ENCODE results near the gene METTL21C.

METTL21C gene

DNA sequence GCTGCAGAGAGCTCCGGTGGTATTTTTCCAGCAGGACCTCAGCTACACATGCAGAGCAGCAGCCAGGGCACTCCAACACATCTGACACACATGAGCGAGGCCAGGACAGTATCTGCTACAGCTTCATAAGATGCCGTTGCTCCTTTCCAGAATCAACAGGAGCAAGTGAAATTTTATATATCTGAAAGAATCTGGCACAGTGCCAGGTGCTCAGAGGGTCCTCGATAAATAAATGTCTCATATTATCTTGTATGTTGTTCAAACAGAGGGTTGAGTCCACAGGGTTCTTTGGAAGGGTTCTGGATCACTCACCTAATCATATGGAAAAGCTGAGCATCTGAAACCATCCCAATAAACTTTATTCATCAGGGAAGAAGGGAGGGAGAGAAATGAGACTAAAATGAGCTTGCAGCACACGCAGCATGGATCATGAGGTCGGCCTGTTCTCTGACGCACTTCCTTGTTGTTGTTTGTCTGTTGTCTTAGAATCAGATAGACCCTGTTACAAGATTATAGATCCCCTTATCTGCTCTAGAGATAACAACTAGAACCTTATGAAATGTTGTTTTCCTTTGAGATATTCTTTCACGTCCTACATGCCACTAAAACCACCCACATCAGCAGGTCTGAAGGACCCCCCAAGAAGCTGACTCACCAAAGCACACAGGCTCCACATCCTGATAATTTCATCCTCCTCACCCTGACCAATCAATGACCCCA is 3.2 kb upstream of the METTL21C start:
- no peak for DNase-seq

- DNase-seq: no peak
These were observed 2.4 kb upstream of the METTL21C start for GRCh38 chr13:102697264-102697663.

- no peak for DNase-seq
These were observed 1.6 kb upstream of the METTL21C start for GRCh38 chr13:102696465-102696864.

DNA sequence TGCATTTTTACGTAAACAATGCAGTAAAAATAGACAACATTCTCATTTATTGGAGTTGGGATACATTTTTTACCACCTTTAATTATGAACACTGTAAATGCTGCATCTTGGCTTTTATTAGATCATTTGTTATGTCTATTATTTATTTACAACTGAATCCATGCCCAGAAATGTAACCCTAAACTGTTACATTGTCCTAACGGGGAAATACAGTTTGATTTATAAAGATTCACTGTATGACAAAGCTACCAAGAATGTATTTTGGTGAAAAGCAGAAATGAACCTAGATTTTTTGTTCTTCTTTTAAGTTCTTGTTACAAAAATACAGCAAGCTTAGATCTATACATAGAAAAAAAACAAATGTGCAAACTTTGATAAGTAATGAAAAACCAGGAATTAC is 1.1 kb downstream of the METTL21C start:
- no peak for DNase-seq

DNA sequence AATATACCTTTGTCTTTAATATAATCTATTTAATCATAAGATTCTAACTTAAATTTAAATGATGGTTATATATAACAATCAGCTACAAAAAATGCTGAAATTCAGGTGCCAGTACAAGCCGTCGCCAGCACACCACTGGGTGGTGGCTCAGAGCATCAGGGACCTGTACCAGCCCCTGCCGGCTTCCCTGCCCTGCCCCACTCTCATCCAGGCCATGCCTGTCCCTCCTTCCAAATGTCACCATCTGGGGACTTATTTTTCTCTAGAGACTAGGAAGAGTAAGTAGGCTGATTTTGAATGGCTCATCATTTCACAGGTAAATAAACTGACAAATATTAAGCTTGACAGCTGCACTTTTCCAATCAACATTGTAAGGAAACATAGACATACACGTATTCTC is 1.6 kb downstream of the METTL21C start:
- DNase-seq: no peak

DNA sequence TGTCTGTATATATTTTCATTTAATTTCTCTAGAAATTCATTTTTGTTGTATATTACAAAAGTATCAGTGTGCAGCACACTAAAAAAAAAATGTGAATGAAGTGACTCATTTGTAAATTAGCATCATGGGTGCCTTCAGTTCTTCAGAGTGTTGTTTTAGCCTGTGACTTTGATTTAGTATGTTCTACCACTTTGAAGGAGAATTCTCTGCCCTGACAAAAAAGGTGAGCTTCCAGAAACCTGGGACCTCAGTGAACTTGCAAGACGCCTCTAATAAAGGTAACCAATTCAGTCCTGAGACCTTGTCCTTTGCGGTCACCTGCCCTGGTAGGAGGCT is 2.4 kb downstream of the METTL21C start:
- no peak for DNase-seq

- no peak for DNase-seq
These were observed 4.0 kb downstream of the METTL21C start for GRCh38 chr13:102690883-102691282.

- no peak for DNase-seq
These were observed 6.4 kb downstream of the METTL21C start for GRCh38 chr13:102688306-102688973.

DNA sequence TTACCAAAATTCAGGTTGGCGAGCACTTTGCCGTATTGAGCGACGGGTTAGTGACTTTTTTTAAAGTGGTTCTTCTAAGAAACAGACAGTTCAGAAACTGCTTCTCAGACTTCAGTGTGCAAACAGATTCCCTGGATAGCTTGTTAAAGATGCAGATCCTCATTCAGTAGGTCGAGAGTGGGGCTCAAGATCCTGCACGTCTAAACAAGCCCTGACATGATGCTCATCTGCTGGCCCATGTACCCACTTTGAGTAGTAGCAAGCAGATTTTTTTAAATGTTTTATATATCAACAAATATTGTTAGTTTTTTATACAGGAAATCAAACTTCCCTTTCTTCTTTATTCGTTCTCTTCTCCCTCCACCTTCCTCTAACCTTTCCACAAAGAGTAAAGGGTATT is 7.3 kb downstream of the METTL21C start:
- no peak for DNase-seq

- DNase-seq: no peak
These were observed 8.8 kb downstream of the METTL21C start for GRCh38 chr13:102686024-102686423.

DNA sequence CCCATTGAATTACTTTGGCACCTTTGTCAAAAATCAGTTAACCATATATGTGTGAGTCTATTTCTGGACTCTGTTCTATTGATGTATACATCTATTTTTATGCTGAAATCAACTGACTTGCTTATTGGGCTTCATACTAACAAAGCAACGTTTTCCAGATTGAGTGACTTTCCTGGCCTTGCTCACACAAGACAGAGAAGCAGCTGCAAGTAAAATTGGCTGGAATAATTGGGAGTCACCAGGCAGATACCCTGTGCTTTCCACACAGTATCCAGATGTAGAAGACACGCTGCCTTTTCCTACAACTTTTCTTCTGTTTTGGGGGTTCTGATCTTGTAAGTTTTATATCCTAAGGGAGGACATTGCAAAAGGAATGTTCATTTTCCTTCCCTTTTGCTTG is 11.2 kb downstream of the METTL21C start:
- DNase-seq: no peak

DNA sequence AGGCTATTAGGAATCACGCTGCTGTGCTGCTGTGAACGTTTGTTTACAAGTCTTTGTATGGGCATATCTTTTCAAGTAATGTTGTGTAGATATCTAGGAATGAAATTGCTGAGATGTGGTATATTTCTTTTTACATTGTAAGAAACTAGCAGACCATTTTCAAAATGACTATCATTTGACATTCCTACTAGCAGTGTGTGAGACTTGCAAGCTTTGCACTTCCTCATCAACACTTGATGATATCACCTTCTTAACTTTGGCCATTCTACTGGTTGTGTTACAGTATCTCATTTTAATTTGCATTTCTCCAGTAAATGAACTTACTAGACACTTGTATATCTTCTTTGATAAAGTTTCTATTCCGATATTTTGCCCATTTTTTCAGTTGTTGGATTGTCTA is 12.1 kb downstream of the METTL21C start:
- DNase-seq: no peak

DNA sequence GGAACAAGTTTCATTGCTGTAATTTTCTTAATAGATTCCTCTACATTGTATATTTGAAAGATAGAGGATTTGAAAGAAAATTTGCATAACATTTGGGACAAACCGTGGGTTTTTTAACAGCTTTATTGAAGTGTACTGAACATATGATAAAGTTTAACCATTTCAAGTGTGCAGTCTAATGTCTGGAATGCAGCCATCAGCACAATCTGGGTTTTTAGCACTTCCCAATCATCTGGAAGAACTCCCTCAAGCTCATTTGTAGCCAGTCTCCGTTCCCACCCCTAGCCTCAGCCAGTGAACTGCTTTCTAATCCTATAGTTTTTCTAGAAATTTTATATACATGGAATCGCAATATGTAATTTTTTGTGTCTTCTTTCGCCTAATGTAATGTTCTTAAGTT is 12.6 kb downstream of the METTL21C start:
- no peak for DNase-seq

DNA sequence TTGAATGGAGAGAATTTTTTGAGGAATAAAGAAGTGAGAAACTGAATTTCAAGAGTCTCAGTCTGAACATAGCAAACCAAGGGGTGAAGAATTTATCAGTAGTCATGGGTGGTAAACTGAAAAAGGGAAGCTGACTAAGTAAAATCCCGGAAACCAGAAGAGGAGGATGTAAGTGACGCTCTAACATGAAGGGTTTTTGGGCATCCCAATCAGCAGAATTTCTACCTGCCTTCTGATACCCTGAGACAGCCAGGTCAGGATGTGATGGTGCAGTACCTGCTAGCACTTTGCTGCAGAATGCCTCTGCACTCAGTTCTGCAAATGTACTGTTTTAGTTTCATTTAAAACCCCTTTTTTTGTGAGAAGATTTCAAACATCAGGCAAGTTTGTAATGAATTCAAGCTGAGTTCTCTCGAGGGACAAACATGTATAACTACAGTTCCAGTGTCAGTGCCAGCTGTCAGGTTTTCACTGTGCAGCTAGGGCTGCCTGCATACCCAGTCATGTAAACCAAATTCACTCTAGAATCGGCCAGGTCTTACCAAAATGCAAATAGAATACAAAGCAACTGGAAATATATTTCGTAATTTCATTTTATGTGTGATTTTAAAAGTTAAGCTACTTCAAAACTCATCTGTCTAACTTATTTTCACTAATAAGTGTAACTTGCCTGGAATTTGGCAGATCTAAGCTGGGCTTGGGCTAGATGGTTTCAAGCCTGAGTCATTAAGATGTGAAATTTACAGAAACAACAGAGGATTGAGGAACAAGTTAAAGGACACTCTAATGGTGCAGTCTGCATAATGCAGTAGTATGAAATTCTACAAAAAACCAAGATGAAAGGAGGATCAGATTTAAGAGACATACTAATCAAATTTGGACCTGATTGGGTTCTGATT is 13.8 kb downstream of the METTL21C start:
- DNase-seq: no peak

DNA sequence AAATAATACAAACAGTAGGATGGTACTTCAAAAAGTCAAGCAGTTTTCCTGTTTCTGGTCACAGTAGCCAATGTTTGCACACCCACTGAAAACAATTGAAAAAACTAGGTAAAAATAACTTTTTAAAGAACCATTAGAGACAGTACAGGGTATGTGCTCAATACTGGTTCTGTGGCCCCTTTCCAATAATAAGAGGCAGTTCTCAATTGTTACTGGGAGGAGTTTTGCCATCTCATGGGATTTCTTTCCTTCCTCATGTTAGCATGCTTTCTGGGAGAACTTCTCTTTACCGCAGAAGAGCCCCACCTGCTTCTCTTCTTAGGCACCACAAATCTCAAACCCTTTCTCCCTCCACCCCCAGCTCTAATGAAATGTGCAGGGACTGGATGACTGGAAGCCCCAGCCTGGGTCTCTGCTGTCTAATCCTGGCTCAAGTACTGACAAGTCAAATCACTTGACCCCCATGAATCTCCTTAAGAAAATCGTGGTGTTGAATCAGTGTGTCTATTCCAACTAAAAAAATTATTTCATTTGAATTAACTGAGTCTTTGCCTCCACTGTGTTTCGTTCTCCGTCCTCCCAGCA is 14.6 kb downstream of the METTL21C start:
- DNase-seq: no peak

DNA sequence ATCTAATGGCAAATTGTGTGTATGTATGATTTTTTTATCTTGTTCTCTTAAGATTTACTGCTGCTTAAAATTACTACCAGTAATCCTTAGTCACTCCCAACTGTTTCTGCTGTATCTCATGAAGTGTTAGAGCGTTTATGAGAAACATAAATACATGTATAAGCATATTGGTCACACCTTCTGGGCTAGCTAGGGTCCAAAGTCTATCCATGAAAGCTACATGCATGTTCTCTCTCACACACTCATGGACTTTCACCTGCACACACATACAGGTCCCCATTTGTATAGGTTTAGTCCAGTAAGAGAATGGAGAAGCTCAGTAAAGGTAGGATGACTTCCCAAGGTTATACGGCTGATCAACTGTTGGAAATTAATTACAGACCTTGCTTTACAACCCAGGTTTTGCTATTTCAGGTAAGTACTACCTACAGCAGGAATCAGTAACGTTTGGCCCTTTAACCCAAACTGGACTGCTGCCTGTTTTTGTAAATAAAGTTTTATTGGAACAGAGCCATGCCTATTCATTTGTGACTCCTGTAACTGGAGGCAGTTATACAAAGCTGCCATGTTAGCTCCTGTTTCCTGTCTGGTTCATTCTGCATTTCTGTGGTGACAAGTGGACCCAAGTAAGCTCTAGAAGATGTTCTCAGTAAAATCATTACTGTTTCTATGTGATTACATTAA is 15.3 kb downstream of the METTL21C start:
- DNase-seq: no peak

- DNase-seq: no peak
These were observed 16.3 kb downstream of the METTL21C start for GRCh38 chr13:102678339-102679107.

GRCh38 chr13:102677122-102677521 is 17.7 kb downstream of the METTL21C start:
- no peak for DNase-seq

GRCh38 chr13:102675115-102675514 is 19.7 kb downstream of the METTL21C start:
- no peak for DNase-seq

- DNase-seq: no peak
These were observed 24.7 kb downstream of the METTL21C start for GRCh38 chr13:102670130-102670529.

DNA sequence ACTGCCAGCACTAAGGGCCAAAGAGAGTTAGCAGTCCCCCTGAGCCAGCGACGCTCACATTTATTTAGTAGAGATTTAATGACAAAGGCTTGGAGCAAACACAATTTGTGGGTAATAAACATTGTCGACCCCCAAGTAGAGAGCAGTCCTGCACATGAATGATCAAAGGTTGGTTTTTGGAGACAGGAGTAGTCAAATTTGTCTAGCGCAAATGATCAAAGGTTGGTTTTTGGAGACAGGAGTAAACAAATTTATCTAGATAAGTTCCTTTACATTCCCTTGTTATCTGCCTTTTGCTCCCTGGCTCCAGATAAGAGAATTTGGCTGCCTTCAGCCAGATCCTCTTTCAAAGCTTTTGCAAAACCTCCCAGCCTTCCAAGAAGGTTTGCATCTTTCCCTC is 26.9 kb downstream of the METTL21C start:
- no peak for DNase-seq
